GDM1 (cell line): Measurements from ENCODE around the gene CNPY1.
"Not testable (repeated sequence)": the region's sequence is repeated elsewhere in the genome, so short reads cannot be mapped to it uniquely, and the experiment has no call there.

ENCODE experiments used
- DNase-seq: peaks from one replicate; lab custom pipeline; 2025; lab: John Stamatoyannopoulos, UW

CNPY1 gene

DNA sequence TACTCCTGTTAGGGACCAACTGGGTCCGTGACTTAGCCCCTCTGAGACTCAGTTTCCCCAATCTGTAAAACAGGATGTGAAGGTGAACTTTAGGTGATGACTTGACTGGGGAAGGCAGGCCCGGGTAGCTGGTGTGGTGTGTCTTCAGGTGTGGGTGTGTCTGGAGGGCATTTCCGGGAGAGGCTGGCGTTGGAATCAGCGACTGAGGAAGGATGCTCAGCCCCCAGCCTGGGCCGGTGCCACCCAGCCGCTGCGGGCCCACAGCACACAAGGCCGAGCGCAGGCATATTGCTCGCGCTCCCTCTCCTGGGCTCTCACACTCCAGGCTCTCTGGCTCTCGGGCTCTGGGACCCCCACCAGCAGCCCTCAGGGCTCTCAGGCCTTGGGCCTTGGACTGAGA, 31.7 kb upstream of the CNPY1 start:
- DNase-seq: no peak

DNA sequence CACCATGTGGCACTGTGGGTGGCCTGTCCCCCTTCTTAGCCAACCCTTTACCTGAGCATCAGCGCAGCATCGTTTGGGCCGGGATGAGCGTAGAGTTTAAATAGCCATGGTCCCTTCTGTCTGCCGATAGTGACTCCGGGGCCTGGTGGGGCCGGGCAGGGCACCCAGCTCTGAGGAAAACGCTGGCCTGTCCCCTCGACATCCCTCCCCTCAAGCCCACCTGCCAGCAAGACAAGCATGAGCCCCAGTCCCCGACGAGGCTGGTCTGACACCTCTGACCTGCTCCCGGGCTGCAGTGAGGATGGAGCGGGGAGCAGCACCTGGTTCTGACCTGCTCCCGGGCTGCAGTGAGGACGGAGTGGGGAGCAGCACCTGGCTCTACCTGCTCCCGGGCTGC, 31.1 kb upstream of the CNPY1 start:
- no peak for DNase-seq

DNA sequence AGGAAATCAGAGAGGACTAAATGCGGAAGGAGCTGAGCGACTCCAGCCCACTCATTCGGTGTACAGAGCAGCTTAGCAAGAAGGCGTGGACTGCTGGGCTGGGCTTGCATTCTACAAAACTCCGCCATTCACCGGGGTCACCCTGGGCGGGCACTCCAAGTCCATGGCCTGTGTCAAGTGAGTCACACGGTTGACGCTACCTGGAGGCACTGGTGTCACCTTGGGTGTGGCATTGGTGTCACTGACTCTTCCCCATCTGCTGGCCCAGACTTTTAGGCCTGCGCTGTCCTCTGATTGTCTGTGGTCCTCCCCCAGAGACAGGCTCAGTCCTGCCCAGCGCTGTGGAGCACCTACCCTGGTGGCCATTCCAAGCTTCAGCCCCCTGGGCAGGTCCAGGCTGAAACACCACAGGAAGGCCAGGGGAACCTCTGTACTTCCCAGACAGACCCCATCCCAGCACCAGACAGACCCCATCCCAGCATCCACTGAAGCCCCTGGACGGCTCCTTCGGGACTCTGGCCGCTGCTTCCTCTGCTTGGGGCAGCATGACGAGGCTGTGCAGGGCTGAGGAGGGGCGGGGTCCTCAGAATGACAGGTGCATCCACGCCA, 30.6 kb upstream of the CNPY1 start:
- DNase-seq: no peak

DNA sequence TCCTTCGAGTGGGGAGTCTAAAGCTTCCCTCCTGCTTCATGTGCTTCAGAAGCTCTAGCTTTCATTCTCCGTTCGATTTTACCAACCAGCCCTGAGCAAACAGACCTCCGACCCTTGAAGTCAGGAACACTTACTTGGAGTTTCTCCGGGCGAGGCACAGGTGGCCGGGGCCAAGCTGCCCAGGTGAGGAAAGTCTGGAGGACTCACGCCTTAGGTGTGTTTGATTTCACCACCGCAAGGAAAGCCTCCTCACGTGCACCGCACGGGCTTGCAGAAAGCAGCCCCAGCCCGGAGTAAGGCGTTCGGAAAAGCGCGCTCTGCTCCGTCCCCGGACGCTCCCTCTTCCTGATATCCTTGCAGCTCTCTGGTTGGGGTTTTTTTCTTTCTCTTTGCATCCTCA, 30.1 kb upstream of the CNPY1 start:
- DNase-seq: no peak

DNA sequence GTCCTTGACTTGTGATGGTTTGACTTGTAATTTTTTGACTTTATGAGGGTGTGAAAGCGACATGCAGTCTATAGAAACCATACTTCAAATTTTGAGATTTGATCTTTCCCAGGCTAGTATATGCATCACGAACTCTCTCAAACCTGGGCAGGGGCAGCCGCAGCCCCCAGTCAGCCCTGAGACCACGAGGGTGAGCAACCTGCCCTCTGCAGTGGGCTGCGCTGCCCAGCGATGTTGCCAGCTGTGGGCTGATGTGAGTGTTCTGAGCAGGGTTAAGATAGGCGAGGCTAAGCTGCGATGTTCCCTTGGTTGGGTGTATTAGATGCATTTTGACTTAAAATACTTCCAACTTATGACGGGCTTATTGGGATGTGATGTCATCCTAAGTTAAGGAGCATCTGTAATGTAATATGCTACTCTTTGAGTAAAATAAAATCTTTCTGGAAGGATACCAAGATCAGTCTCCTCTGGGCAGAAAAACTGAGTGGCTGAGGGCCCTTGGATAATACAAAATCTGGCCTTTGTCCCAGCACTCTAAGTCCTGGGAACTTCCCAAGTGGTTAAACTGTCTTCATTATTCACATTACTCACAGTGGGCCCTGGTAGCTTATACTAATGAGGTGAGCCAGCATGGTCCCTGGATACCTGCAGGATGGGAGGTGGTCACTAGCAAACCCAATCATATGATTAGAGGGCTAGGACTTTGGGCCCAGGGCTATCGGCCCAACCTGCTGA, 28.4 kb upstream of the CNPY1 start:
- no peak for DNase-seq

DNA sequence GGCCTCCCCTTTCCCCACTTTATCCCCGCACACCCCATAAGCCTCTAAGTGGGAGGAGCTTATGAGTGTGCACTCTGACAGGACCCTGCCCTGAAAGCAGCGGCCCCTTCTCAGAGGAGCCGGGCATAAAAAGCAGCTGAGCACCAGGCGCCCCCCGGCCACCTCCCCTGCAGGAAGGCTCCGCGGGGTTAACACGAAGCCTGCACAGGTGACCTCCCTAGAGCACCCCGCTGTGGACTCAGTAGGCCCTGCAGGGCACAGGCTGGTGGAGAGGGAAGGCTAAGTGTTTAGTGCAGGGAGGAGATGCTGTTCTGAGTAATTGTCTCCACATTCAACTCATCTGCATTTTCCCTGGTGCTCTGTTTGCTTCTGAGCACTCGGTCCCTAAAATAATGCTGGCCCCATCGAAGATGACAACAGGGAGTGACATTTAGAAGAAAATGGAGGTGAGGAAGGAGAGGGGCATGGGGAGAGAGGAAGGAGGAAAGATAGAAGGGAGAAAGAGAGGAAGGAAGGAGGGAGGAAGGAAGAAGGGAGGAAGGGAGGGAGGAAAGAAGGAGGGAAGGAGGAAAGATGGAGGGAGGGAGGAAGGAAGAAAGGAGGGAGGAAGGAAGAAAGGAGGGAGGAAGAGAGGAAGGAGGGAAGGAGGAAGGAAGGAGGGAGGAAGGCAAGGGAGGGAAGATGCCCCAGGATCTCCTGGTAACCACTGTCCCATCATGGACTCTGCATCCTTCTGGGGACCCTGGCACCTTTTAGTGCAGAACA, 25.4 kb upstream of the CNPY1 start:
- no peak for DNase-seq

DNA sequence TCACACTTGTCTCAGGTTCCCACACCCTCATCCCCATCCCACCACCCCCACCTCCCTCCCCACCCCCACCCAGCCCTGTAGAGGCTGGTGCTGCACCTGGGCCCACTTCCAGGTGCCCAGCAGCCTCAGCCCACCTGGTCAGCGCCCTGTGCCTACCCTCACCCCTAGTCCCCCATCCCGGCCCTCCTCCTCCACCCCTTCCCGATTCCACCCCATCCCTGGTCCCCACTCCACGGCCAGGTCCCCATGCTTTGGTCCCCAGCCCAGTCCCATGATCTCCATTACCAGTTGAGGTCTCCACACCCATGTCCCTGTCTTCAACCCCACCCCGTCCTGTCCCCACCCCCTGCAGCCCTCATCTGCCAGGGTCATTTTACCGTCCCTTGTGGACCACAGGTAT, 24.6 kb upstream of the CNPY1 start:
- DNase-seq: no peak

DNA sequence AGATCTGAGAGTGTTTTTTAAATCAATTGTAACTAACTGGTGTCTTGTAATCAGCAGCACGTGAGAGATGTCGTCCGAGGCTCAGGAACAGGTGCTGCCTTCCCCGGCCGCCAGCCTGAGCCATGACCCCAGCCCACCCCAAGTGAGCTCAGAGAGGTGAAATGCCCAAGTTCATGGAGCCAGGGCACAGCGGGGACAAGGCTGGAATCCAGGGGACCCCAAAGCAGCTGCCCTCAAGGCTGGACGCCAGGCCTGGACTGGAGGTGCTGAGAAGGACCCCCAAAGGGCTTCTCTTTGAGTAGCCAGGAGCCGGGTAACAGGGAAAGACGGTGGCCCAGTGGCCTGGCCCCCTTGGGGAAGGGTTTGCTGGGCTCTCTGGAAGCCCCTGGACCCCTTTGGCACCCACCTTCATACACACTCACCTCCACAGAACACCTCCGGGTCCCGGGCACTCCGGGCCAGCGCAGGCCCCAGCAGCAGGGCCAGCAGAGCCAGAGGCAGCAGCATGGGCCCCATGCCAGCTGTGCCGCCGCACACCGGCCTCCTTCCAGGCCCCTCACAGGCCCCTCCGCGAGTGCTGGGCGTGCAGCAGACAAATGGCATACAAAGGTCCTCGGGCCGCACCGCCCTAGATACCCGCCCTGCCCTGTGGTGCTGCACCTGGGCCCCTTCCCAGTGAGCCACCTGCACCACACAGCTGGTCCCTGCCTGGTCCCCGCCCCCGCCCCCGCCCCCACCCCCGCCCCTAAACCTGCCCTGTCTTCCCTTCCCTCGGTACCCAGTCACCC, 24.0 kb upstream of the CNPY1 start:
- no peak for DNase-seq

DNA sequence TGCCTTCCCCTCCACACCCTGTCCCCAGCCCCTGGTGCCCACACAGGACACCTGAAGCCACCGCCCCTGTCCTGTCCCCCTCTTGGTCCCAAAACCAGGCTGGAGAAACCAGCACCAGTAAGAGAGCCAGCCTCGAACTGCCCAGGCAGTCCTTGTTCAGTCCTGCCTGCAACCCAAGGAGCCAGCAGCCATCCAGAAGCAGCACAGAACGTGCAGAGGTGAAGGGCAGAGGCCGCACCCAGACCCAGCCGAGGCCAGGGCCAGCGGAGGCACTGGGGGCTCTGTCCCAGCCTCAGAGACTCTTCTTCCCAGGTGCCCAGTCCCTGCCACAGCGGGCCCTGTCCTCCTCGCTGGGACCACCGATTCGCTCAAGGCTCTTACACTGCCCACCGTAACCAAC, 23.3 kb upstream of the CNPY1 start:
- no peak for DNase-seq

DNA sequence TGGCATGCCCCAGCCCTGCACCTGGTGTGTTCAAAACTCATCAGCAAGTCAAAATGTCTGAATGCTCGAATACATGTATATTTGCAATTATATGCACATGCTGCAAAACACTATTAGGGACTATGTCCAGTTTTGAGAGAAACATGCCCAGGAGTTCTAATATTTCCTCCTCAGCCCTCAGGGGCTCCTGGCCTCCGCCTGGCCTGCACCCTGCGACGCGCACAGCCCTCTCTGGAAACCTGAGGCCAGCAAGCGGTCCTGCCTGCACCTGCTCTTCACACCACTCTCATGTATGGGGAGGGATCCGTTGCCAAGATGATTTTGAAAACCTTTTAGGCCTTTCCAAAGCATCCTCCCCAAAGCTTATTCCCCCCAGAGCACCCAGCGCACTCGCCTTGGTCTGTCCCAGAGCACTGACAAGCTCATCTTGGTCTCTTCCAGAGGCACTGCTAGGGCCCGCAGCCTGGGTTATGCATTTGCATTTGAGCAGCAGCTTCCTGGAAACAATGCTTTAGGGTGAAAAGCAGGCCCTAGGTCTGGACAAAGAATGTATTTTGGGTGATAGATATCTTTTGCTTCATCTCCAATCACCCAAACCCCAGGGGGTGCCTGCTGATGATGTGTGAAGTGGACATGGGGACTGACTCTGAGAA, 22.6 kb upstream of the CNPY1 start:
- no peak for DNase-seq

DNA sequence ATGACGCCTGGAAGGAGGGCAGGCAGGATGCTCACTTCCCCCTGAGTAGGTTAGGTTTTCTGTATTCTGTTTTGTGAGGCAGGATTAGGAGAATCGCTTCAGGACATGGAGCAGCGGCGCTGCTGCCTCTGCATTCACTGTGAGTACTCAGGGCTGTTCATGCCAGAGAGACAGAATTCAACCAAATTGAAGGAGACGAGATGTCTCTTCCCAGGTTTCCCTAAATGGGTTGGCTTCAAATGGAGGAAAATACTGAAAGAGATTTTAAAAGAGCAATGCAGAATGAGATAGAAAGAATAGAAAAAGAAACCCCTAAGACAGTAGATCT, 21.9 kb upstream of the CNPY1 start:
- DNase-seq: no peak

DNA sequence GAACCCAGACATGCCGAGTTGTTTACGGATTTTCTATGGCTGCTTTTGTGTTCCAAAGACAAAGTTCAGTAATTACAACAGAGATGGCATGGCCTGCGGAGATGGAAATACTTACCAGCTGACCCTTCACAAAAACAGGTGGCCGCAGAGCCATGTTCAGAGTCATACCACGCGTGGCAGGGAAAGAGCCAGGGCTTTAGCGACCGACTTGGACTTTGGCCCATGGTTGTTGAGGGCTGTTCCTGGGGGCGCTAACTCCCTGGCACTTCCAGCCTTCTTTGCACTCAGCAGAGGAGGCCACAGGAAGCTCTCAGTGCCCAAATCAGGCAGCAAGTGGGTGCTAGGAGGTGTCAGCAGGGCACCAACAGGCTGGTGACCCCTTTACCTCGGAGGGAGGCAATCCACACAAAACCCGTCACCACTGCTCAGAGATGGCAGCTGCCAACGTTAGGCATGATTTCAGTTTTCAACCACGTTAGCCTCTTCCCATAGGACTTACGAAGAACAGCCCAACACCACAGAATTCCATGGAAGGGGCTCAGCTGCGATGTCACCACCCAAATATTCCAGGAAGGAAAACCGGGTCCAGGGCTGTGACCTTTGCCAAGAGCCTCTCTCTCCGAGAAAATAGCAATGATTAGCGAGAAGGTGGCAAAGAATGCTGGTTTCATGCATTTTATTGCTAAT, 21.4 kb upstream of the CNPY1 start:
- DNase-seq: no peak

DNA sequence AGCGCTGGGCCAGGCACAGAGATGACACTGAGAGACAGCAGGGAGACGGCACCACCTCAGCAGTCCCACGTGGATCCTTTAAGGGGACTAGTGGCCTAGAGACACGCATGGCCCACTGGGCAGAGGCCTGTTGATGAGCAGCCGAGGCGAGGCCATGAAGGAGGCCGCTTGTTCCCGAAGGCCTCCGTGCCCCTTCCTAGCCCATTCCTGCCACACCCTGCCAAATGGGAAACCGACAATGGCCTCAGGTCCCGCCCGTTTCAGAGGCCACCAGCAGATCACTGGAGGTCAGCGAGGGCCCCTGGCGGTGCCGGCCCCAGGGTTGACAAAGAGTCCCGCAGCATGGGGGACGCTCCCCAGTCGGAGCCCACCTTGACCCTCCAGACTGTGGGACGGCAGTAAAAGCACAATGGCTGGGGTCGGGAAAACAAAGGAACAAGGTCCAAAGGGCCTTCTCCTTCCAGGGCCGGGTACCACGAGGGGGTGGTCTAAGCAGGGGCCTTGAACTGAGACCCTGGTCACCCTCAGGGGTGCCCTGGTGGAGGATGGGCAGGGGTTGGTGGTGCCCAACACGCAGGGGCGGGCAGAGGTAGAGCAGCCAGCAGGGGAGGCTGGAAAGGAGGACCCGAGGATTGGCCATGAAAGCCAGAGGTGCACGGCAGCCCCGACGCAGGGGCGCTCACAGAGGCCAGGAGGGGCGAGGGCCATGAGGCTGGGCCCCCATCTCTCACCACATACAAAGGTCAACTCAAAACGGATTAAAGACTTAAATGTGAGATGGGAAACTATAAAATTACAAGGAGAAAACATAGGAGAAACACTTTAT, 19.9 kb upstream of the CNPY1 start:
- no peak for DNase-seq

DNA sequence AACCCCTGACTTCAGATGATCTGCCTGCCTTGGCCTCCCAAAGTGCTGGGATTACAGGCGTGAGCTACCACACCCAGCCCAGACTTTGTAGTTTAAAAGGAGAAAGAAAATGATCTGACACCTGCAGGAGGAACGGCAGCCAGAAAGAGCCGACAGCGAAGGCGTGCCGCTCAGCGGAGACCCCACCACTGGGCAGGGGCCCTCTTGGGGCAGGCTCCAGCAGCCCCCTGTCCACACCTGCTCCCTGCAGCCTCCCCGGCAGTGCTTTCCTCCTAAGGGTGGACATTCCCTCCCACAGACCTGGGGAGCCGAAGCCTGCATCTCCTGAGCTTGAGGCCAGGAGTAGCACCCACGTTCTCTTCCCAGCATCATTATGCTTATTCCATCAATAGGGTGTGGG, 19.2 kb upstream of the CNPY1 start:
- no peak for DNase-seq

DNA sequence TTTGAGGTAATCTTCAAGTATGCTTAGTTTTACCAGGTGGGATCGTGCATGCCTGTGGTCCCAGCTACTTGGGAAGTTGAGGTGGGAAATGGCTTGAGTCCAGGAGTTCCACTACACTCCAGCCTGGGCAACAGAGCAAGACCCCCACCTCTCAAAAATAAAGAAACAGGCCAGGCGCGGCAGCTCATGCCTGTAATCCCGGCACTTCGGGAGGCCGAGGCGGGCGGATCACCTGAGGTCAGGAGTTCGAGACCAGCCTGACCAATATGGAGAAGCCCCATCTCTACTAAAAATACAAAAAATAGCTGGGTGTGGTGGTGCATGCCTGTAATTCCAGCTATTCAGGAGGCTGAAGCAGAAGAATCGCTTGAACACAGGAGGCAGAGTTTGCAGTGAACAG, 16.6 kb upstream of the CNPY1 start:
- DNase-seq: not testable (repeated sequence)

DNA sequence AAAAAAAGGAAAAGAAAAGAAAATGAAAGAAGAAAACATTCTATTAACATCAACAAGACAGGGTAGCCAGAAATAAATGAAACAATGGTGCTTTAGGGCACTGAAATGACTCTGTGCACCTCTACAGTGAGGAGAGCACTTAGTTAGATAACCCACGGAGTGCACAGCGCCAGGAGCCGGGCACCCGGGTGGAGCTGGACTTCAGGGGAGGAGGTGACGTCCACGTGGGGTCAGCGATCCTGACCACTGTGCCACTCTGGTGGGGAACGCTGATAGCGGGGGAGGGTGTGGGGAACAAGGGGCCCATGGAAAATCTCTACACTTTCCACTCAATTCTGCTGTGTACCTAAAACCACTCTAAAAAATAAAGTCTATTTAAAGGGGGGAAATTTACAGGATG, 15.7 kb upstream of the CNPY1 start:
- no peak for DNase-seq

DNA sequence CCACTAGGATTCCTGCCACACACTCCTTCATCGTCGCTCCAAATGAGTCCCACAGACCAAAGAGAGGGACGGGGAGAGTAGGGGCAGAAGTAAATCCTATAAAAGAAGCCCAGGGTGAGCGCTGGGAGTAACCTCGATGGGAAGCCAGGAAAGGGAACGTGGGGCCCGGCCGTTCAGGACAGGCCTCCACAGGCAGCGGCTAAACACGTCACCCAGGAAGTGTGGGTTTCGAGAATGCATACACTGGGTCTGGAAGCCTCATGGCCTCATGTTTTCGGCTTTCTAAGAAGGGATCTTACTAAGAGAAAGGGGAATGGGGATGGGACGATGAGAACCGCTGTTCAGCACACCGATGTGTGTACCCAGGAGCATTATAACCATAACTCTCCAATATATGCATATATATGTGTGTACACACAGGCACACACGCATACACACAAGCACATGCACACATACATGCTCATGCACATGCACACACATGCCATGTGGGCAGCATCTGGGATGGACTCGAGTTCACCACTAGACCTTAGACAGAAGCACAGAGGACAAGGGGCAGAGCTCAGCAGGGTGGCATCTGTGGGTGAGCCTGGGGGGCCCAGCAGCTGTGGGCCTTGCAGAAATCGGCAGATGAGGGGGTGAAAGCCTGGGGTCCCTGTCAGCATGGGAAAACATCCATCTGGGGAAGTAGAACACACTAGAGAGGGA, 14.8 kb upstream of the CNPY1 start:
- no peak for DNase-seq

DNA sequence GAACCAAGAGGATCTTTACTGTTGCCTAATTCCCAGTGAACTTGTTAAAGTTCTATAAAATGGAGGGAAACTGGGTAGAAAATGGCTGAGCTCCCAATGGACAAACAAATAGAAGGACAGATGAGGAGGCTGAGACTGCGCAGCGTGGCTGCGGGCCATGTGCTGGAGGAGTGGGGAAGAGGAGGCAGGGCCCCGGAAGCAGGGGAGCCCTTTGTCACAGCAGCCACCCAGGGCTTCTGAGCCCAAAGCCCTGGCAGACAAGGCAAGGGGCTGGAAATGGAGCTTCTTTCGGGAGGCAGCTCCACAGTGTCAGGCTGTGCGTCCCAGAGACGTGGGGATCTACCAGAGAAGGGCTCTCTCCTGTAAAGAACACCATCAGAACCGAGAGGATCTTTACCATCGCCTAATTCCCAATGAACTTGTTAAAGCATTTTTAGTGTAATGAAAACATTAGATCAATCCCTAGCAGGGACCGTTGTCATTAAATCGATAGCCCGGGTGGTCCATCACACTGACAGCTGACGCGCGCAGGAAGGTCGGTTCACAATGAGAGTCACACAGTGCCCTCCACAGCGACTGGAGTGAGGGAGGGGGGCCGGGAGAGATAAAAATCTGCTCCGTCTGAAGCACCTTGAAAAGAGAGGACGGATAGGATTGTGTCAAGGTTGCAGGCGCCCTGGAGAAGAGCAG, 14.0 kb upstream of the CNPY1 start:
- DNase-seq: no peak

DNA sequence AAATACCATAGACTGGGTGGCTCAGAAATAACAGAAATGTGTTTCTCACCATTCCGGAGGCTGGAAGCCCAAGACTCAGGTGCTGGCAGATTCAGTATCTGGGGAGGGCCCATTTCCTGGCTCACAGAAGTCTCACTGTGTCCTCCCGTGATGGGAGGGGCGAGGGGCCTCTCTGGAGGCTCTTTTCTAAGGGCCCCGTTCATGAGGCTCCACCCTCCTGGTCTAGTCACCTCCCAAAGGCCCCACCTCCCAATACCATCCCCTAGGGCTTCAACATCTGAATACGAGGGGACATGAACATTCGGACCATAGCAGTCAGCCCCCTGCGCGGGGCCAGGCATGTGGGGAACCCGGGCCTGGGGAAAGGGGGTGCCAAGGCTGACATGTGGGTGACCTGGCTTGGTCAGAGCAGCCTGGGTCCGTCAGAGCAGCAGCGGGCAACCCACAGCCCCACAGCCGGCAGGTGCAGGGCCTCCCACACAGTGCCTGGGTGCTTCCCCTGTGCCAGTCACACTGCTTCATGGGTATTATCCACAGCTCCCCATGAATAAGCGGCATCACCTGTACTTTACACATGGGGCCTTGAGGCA, 13.3 kb upstream of the CNPY1 start:
- no peak for DNase-seq
